ENCODE results near the gene CD40. TPM values are rescaled to one million over a fixed set of nuclear protein-coding genes. Genes with fewer than 3 reads are reported as not detected.

CD40 gene
- polyA plus RNA-seq, 1 experiment: 0.21 TPM

- POLR2A ChIA-PET: no interaction called here
- Histone ChIP-seq H3K27ac (ENCODE audit: low read depth, low read length) (no peak overlapping the region), H3K4me3 (ENCODE audit: low read depth, low read length) (no peak overlapping the region), H3K27me3 (ENCODE audit: control insufficient read depth, insufficient read depth, low read length) (peaks cover 33% of the 10 kb centered on the region), H3K9me3 (ENCODE audit: control insufficient read depth, insufficient read depth, low read length) (no peaks in the 10 kb centered on the region)
- TF ChIP-seq CTCF (IDR thresholded peaks at IDR 0.05; ENCODE audit: low read depth, low read length): no peak
- CTCF ChIA-PET: interaction anchor here (1.1 kb wide), 1 partner anchor 148 kb away, joined by 3 read pairs; no protein-coding TSS in a partner anchor
- DNase-seq (ENCODE audit: low read depth, low spot score): no peak
These were observed 53.8 kb downstream of the CD40 start for GRCh38 chr20:46171909-46172308.

- H3K27ac ChIP-seq (ENCODE audit: low read depth, low read length): no peak overlapping the region
- CTCF ChIA-PET: interaction anchor here (1.1 kb wide), 1 partner anchor 266 kb away, joined by 3 read pairs; no protein-coding TSS in a partner anchor
- no peak for TF ChIP-seq CTCF (IDR thresholded peaks at IDR 0.05; ENCODE audit: low read depth, low read length)
- no peak for DNase-seq (ENCODE audit: low read depth, low spot score)
- no peaks in the 10 kb centered on the region for H3K9me3 ChIP-seq (ENCODE audit: control insufficient read depth, insufficient read depth, low read length)
- POLR2A ChIA-PET: no interaction called here
- no peak overlapping the region for H3K4me3 ChIP-seq (ENCODE audit: low read depth, low read length)
- peaks cover 35% of the 10 kb centered on the region for H3K27me3 ChIP-seq (ENCODE audit: control insufficient read depth, insufficient read depth, low read length)
These were observed 54.3 kb downstream of the CD40 start for GRCh38 chr20:46172455-46172854.

- no peak for DNase-seq (ENCODE audit: low read depth, low spot score)
- H3K27me3 ChIP-seq (ENCODE audit: control insufficient read depth, insufficient read depth, low read length): peaks cover 39% of the 10 kb centered on the region
- POLR2A ChIA-PET: no interaction called here
- TF ChIP-seq CTCF (IDR thresholded peaks at IDR 0.05; ENCODE audit: low read depth, low read length): no peak
- H3K27ac ChIP-seq (ENCODE audit: low read depth, low read length): no peak overlapping the region
- no peak overlapping the region for H3K4me3 ChIP-seq (ENCODE audit: low read depth, low read length)
- CTCF ChIA-PET: interaction anchor here (0.8 to 1.9 kb wide), 3 partner anchors 22 to 265 kb away, joined by 3 to 4 read pairs (median 3); no protein-coding TSS in a partner anchor
- H3K9me3 ChIP-seq (ENCODE audit: control insufficient read depth, insufficient read depth, low read length): no peaks in the 10 kb centered on the region
These were observed 54.9 kb downstream of the CD40 start for GRCh38 chr20:46172961-46173536.

GRCh38 chr20:46173652-46174468 lies 55.7 kb downstream of the CD40 start:
- no peak for DNase-seq (ENCODE audit: low read depth, low spot score)
- Histone ChIP-seq H3K27me3 (ENCODE audit: control insufficient read depth, insufficient read depth, low read length) (peaks cover 37% of the 10 kb centered on the region), H3K9me3 (ENCODE audit: control insufficient read depth, insufficient read depth, low read length) (no peaks in the 10 kb centered on the region), H3K4me3 (ENCODE audit: low read depth, low read length) (no peak overlapping the region), H3K27ac (ENCODE audit: low read depth, low read length) (no peak overlapping the region)
- ChIA-PET CTCF (interaction anchor here (0.8 to 1.9 kb wide), 3 partner anchors 21 to 264 kb away, joined by 3 to 4 read pairs (median 3); no protein-coding TSS in a partner anchor), POLR2A (no interaction called here)
- no peak for TF ChIP-seq CTCF (IDR thresholded peaks at IDR 0.05; ENCODE audit: low read depth, low read length)

Data from AG04450 (cell line).